HL-60 (cell line): ENCODE measurements around the gene PPP1R36.
"Not testable (repeated sequence)": the region's sequence is repeated elsewhere in the genome, so short reads cannot be mapped to it uniquely, and the experiment has no call there.

ENCODE experiments used
- DNase-seq, 2 experiments: peaks; one replicate each; pipeline ENCODE4 v3.0.0-alpha.2; 2010 to 2020; ENCODE audit warnings: low read depth in 1 of 2, low spot score in 1 of 2
- H3K27ac ChIP-seq: fragments of 250-450 bp; sonication (Bioruptor Pico); replicated peaks from 2 replicates; pipeline ENCODE4 v1.5.1; 2020; ENCODE audit warnings: mild to moderate bottlenecking, moderate library complexity
- H3K27me3 ChIP-seq: fragments of 250-450 bp; sonication (Bioruptor Pico); 2 replicates; pipeline ENCODE4 v1.5.1; 2021; ENCODE audit warnings: mild to moderate bottlenecking, moderate library complexity; ENCODE audit not compliant: insufficient read depth, poor library complexity, severe bottlenecking
- H3K4me3 ChIP-seq: replicated peaks from 2 replicates; pipeline ENCODE4 v1.5.1; 2011; ENCODE audit warnings: mild to moderate bottlenecking, control low read depth, low read length; ENCODE audit not compliant: insufficient read depth
- GABPA ChIP-seq: IDR thresholded peaks from 2 replicates; pipeline ENCODE4 v1.6.1; 2012; ENCODE audit warnings: low read depth
- POLR2AphosphoS5 ChIP-seq: IDR thresholded peaks from 2 replicates; pipeline ENCODE4 v1.6.1; 2012; ENCODE audit warnings: low read depth
- REST ChIP-seq: IDR thresholded peaks from 2 replicates; pipeline ENCODE4 v1.6.1; 2012; ENCODE audit warnings: low read depth; ENCODE audit not compliant: insufficient replicate concordance
- SPI1 ChIP-seq: IDR thresholded peaks from 2 replicates; pipeline ENCODE4 v1.6.1; 2012; ENCODE audit warnings: low read depth, mild to moderate bottlenecking, borderline replicate concordance
- TF ChIP-seq, protein P1 (sequence below): IDR thresholded peaks from one replicate; pipeline ENCODE4 v1.5.1; 2011; ENCODE audit warnings: low read length, control low read depth, inconsistent platforms; ENCODE audit not compliant: insufficient read depth

PPP1R36 gene

DNA sequence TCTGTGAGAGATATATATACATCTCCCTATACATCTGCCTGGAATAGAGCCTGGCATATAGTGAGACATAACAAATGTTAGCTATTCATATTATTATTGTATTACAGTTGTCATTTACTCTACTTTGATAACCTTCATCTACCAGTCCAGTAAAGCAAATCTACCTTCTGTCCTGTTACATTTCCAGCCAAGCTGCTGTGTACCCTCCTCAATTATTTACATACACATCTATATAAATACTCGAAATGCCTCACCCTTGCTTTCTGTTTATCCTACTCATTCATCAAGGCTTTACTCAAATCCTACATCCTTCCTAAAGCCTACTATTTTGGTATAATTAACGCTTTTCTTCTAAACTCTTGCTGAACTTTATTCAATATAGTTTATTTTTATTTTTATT lies 36.5 kb upstream of the PPP1R36 start:
- DNase-seq = no peak
- no peak overlapping the region for H3K27ac ChIP-seq
- TF ChIP-seq GABPA (no peak), POLR2AphosphoS5 (no peak), SPI1 (no peak), REST (no peak)
- TF ChIP-seq, protein P1, sequence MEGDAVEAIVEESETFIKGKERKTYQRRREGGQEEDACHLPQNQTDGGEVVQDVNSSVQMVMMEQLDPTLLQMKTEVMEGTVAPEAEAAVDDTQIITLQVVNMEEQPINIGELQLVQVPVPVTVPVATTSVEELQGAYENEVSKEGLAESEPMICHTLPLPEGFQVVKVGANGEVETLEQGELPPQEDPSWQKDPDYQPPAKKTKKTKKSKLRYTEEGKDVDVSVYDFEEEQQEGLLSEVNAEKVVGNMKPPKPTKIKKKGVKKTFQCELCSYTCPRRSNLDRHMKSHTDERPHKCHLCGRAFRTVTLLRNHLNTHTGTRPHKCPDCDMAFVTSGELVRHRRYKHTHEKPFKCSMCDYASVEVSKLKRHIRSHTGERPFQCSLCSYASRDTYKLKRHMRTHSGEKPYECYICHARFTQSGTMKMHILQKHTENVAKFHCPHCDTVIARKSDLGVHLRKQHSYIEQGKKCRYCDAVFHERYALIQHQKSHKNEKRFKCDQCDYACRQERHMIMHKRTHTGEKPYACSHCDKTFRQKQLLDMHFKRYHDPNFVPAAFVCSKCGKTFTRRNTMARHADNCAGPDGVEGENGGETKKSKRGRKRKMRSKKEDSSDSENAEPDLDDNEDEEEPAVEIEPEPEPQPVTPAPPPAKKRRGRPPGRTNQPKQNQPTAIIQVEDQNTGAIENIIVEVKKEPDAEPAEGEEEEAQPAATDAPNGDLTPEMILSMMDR = no peak
- no peaks in the 10 kb centered on the region for H3K27me3 ChIP-seq
- H3K4me3 ChIP-seq = no peak overlapping the region

DNA sequence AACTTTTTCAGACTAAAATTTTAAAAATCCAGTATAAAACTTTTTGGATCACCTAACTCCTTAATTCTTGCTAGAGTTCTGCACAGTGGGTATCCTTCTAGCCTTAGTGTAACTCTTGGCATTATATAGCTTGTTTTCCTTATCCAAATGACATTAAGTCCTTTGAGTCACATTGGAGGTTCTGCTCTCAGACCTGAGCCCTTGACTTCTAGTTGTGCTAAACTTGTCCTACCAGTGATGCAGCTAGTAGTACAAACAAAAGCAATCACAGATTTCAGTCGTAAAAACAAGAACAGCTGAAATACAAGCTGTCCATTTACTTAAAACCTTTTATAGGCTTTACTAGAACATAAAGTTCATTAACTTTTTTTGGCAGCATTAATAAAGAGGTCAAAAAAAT lies 34.7 kb upstream of the PPP1R36 start:
- DNase-seq = no peak
- TF ChIP-seq, protein P1 = no peak
- TF ChIP-seq POLR2AphosphoS5 = no peak
- no peak for TF ChIP-seq GABPA
- no peak for TF ChIP-seq SPI1
- no peak for TF ChIP-seq REST
- no peaks in the 10 kb centered on the region for H3K27me3 ChIP-seq
- no peak overlapping the region for H3K27ac ChIP-seq
- H3K4me3 ChIP-seq = no peak overlapping the region

DNA sequence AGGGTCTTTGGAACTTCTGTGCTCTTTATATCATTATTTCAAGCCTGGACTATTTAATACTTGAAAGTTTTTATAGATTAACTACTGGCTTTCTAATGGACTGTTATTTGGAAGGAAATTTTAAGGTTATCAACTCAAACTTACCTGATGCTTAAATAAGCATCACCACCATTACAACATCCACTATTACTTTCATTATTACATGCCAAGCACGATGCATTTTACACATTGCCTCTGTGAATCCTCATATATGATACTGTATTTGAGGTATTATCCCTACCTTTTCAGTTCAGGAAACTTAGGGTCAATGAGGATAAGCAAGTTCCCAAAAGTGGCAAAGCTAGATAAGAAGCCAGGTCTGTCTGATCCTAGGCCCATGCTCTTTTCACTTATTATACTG lies 32.8 kb upstream of the PPP1R36 start:
- DNase-seq = no peak
- Histone ChIP-seq H3K27me3 (no peaks in the 10 kb centered on the region), H3K4me3 (no peak overlapping the region), H3K27ac (no peak overlapping the region)
- TF ChIP-seq REST (no peak), POLR2AphosphoS5 (no peak), SPI1 (no peak), GABPA (no peak)
- TF ChIP-seq, protein P1 = no peak

DNA sequence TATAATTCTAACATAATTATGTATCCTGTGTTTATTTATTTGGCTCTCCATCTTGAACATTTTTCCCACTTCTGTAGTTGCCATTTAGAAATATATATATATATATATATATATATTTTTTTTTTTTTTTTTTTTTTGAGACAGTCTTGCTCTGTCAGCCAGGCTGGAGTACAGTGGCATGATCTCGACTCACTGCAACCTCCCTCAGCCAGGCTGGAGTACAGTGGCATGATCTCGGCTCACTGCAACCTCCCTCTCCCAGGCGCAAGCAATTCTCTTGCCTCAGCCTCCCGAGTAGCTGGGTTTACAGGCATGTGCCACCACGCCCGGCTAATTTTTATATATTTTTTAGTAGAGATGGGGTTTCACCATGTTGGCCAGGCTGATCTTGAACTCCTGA lies 32.1 kb upstream of the PPP1R36 start:
- not testable (repeated sequence) for H3K27me3 ChIP-seq, H3K4me3 ChIP-seq, H3K27ac ChIP-seq, DNase-seq
